ENCODE measurements around the gene RBAK.
A peak's percentile ranks its signal among the peaks of the same experiment; 100 is the strongest.
"Not testable (repeated sequence)": the region's sequence is repeated elsewhere in the genome, so short reads cannot be mapped to it uniquely, and the experiment has no call there.

RBAK gene

GRCh38 chr7:5027796-5028410 is 17.8 kb upstream of the RBAK start:
- H3K4me3 Mint-ChIP-seq; H3K4me1 Mint-ChIP-seq (ENCODE audit: low read depth); DNase-seq (ENCODE audit: low spot score); H3K27ac Mint-ChIP-seq; H3K27me3 Mint-ChIP-seq (ENCODE audit: low read depth); H3K9me3 Mint-ChIP-seq: not testable (repeated sequence)
- peaks cover 13% of the 10 kb centered on the region for H3K36me3 Mint-ChIP-seq (ENCODE audit: low read depth)

- H3K4me1 Mint-ChIP-seq (ENCODE audit: low read depth); H3K36me3 Mint-ChIP-seq (ENCODE audit: low read depth); H3K9me3 Mint-ChIP-seq; DNase-seq (ENCODE audit: low spot score); H3K4me3 Mint-ChIP-seq; H3K27ac Mint-ChIP-seq; H3K27me3 Mint-ChIP-seq (ENCODE audit: low read depth): not testable (repeated sequence)
Observed at GRCh38 chr7:5033186-5033585, 12.5 kb upstream of the RBAK start.

- H3K27me3 Mint-ChIP-seq (ENCODE audit: low read depth), result no peaks in the 10 kb centered on the region
- no peaks in the 10 kb centered on the region for H3K9me3 Mint-ChIP-seq
- no peak overlapping the region for H3K4me3 Mint-ChIP-seq
- DNase-seq (ENCODE audit: low spot score), result no peak
- H3K36me3 Mint-ChIP-seq (ENCODE audit: low read depth), result peaks cover 3% of the 10 kb centered on the region
- H3K4me1 Mint-ChIP-seq (ENCODE audit: low read depth), result no peaks in the 10 kb centered on the region
- no peak overlapping the region for H3K27ac Mint-ChIP-seq
Observed at GRCh38 chr7:5035276-5035675, 10.4 kb upstream of the RBAK start.

GRCh38 chr7:5036446-5036845 is 9.2 kb upstream of the RBAK start:
- H3K27ac Mint-ChIP-seq, result no peak overlapping the region
- H3K9me3 Mint-ChIP-seq, result no peaks in the 10 kb centered on the region
- H3K4me3 Mint-ChIP-seq, result no peak overlapping the region
- no peaks in the 10 kb centered on the region for H3K27me3 Mint-ChIP-seq (ENCODE audit: low read depth)
- no peak for DNase-seq (ENCODE audit: low spot score)
- peaks cover 4% of the 10 kb centered on the region for H3K4me1 Mint-ChIP-seq (ENCODE audit: low read depth)
- peaks cover 3% of the 10 kb centered on the region for H3K36me3 Mint-ChIP-seq (ENCODE audit: low read depth)

- no peak for DNase-seq (ENCODE audit: low spot score)
- H3K27ac Mint-ChIP-seq, result no peak overlapping the region
- H3K36me3 Mint-ChIP-seq (ENCODE audit: low read depth), result peaks cover 8% of the 10 kb centered on the region
- H3K27me3 Mint-ChIP-seq (ENCODE audit: low read depth), result no peaks in the 10 kb centered on the region
- H3K4me1 Mint-ChIP-seq (ENCODE audit: low read depth), result peaks cover 9% of the 10 kb centered on the region
- H3K9me3 Mint-ChIP-seq, result peaks cover 7% of the 10 kb centered on the region
- H3K4me3 Mint-ChIP-seq, result no peak overlapping the region
Observed at GRCh38 chr7:5041047-5041446, 4.6 kb upstream of the RBAK start.

GRCh38 chr7:5043661-5044060 is 2.0 kb upstream of the RBAK start:
- DNase-seq (ENCODE audit: low spot score), result no peak
- Mint-ChIP-seq H3K27me3 (ENCODE audit: low read depth) (no peaks in the 10 kb centered on the region), H3K4me1 (ENCODE audit: low read depth) (peaks cover 12% of the 10 kb centered on the region), H3K36me3 (ENCODE audit: low read depth) (peaks cover 25% of the 10 kb centered on the region), H3K4me3 (no peak overlapping the region), H3K9me3 (peaks cover 10% of the 10 kb centered on the region), H3K27ac (no peak overlapping the region)

- not testable (repeated sequence) for H3K27me3 Mint-ChIP-seq (ENCODE audit: low read depth); H3K4me1 Mint-ChIP-seq (ENCODE audit: low read depth); DNase-seq (ENCODE audit: low spot score)
- Mint-ChIP-seq H3K9me3 (peaks cover 30% of the 10 kb centered on the region), H3K27ac (peak overlapping the region; percentile 84), H3K4me3 (peak overlapping the region; percentile 91), H3K36me3 (ENCODE audit: low read depth) (peaks cover 48% of the 10 kb centered on the region)
Observed at GRCh38 chr7:5046397-5046732, 705 bp downstream of the RBAK start.

GRCh38 chr7:5047127-5047526 is 1.5 kb downstream of the RBAK start:
- Mint-ChIP-seq H3K4me3 (peak overlapping the region; percentile 91), H3K9me3 (peaks cover 37% of the 10 kb centered on the region), H3K36me3 (ENCODE audit: low read depth) (peaks cover 55% of the 10 kb centered on the region)
- H3K27ac Mint-ChIP-seq; H3K27me3 Mint-ChIP-seq (ENCODE audit: low read depth); H3K4me1 Mint-ChIP-seq (ENCODE audit: low read depth); DNase-seq (ENCODE audit: low spot score): not testable (repeated sequence)

GRCh38 chr7:5050676-5051075 is 5.0 kb downstream of the RBAK start:
- Mint-ChIP-seq H3K27me3 (ENCODE audit: low read depth) (no peaks in the 10 kb centered on the region), H3K4me1 (ENCODE audit: low read depth) (peaks cover 4% of the 10 kb centered on the region), H3K4me3 (no peak overlapping the region), H3K27ac (no peak overlapping the region), H3K36me3 (ENCODE audit: low read depth) (peaks cover 83% of the 10 kb centered on the region), H3K9me3 (peaks cover 60% of the 10 kb centered on the region)
- DNase-seq (ENCODE audit: low spot score), result no peak

- DNase-seq (ENCODE audit: low spot score); H3K4me3 Mint-ChIP-seq; H3K27me3 Mint-ChIP-seq (ENCODE audit: low read depth); H3K4me1 Mint-ChIP-seq (ENCODE audit: low read depth); H3K27ac Mint-ChIP-seq: not testable (repeated sequence)
- H3K9me3 Mint-ChIP-seq, result peaks cover 67% of the 10 kb centered on the region
- H3K36me3 Mint-ChIP-seq (ENCODE audit: low read depth), result peaks cover 89% of the 10 kb centered on the region
Observed at GRCh38 chr7:5051731-5052130, 6.1 kb downstream of the RBAK start.

- H3K4me1 Mint-ChIP-seq (ENCODE audit: low read depth), result no peaks in the 10 kb centered on the region
- H3K27me3 Mint-ChIP-seq (ENCODE audit: low read depth), result no peaks in the 10 kb centered on the region
- peaks cover 80% of the 10 kb centered on the region for H3K9me3 Mint-ChIP-seq
- H3K4me3 Mint-ChIP-seq, result no peak overlapping the region
- no peak overlapping the region for H3K27ac Mint-ChIP-seq
- no peak for DNase-seq (ENCODE audit: low spot score)
- peaks cover 90% of the 10 kb centered on the region for H3K36me3 Mint-ChIP-seq (ENCODE audit: low read depth)
Observed at GRCh38 chr7:5053175-5053574, 7.5 kb downstream of the RBAK start.

- no peak overlapping the region for H3K4me3 Mint-ChIP-seq
- no peak overlapping the region for H3K27ac Mint-ChIP-seq
- H3K36me3 Mint-ChIP-seq (ENCODE audit: low read depth), result peaks cover 94% of the 10 kb centered on the region
- H3K27me3 Mint-ChIP-seq (ENCODE audit: low read depth), result no peaks in the 10 kb centered on the region
- H3K4me1 Mint-ChIP-seq (ENCODE audit: low read depth), result no peaks in the 10 kb centered on the region
- no peak for DNase-seq (ENCODE audit: low spot score)
- peaks cover 89% of the 10 kb centered on the region for H3K9me3 Mint-ChIP-seq
Observed at GRCh38 chr7:5063698-5064097, 18.0 kb downstream of the RBAK start.

GRCh38 chr7:5064391-5065106 is 18.9 kb downstream of the RBAK start:
- peaks cover 94% of the 10 kb centered on the region for H3K36me3 Mint-ChIP-seq (ENCODE audit: low read depth)
- H3K4me1 Mint-ChIP-seq (ENCODE audit: low read depth), result no peaks in the 10 kb centered on the region
- no peak overlapping the region for H3K27ac Mint-ChIP-seq
- peaks cover 89% of the 10 kb centered on the region for H3K9me3 Mint-ChIP-seq
- no peak for DNase-seq (ENCODE audit: low spot score)
- H3K27me3 Mint-ChIP-seq (ENCODE audit: low read depth), result peaks cover 2% of the 10 kb centered on the region
- H3K4me3 Mint-ChIP-seq, result no peak overlapping the region

- Mint-ChIP-seq H3K4me1 (ENCODE audit: low read depth) (no peaks in the 10 kb centered on the region), H3K27ac (no peak overlapping the region), H3K9me3 (peaks cover 86% of the 10 kb centered on the region), H3K27me3 (ENCODE audit: low read depth) (peaks cover 2% of the 10 kb centered on the region), H3K4me3 (no peak overlapping the region), H3K36me3 (ENCODE audit: low read depth) (peaks cover 93% of the 10 kb centered on the region)
- no peak for DNase-seq (ENCODE audit: low spot score)
Observed at GRCh38 chr7:5065107-5065407, 19.4 kb downstream of the RBAK start.

GRCh38 chr7:5068521-5068920 is 22.9 kb downstream of the RBAK start:
- Mint-ChIP-seq H3K27ac (no peak overlapping the region), H3K27me3 (ENCODE audit: low read depth) (peaks cover 14% of the 10 kb centered on the region), H3K4me1 (ENCODE audit: low read depth) (peaks cover 6% of the 10 kb centered on the region), H3K4me3 (no peak overlapping the region), H3K9me3 (peaks cover 68% of the 10 kb centered on the region), H3K36me3 (ENCODE audit: low read depth) (peaks cover 77% of the 10 kb centered on the region)
- DNase-seq (ENCODE audit: low spot score), result no peak

Measured in T-helper 2 cell treated with Interferon-gamma antibody and Interleukin-4, amounts not matched to agents 5 μg/mL and 100 μg/mL, for 36 hours (primary cell).